Sigmoid colon (tissue), 7 donors: ENCODE data around the gene POFUT1. TPM values are rescaled to one million over a fixed set of nuclear protein-coding genes. Genes with fewer than 3 reads are reported as not detected.

Experiments used
- DNase-seq: peaks from one replicate; pipeline ENCODE4 v3.0.0-alpha.2; 2019
- H3K27ac ChIP-seq, 4 donors: fragments of 200-600 bp; sonication (generic); one replicate each; pipeline ENCODE4 v1.5.1; 2016 to 2019; ENCODE audit warnings: mild to moderate bottlenecking in 1 of 4
- H3K27me3 ChIP-seq, 3 donors: fragments of 200-600 bp; sonication (generic); one replicate each; pipeline ENCODE4 v1.5.1; 2019; ENCODE audit warnings: mild to moderate bottlenecking in 1 of 3
- H3K36me3 ChIP-seq, 4 donors: fragments of 200-600 bp; sonication (generic); one replicate each; pipeline ENCODE4 v1.5.1; 2016 to 2019
- H3K4me1 ChIP-seq, 4 donors: fragments of 200-600 bp; sonication (generic); one replicate each; pipeline ENCODE4 v1.5.1; 2017 to 2019
- H3K4me3 ChIP-seq, 4 donors: fragments of 200-600 bp; sonication (generic); one replicate each; pipeline ENCODE4 v1.5.1; 2017 to 2019; ENCODE audit warnings: mild to moderate bottlenecking in 2 of 4, moderate library complexity in 1 of 4
- H3K9me3 ChIP-seq, 4 donors: fragments of 200-600 bp in 3 of 4; sonication (generic) in 3 of 4; one replicate each; pipeline versions ENCODE4 v1.5.1 to v1.6.1; 2013 to 2019
- EP300 ChIP-seq, 4 donors: sonication (generic); formaldehyde crosslinking; IDR thresholded peaks; one replicate each; pipeline ENCODE4 v1.6.1; 2017; ENCODE audit warnings: antibody characterized with exemption in 4 of 4
- POLR2A ChIP-seq, 2 donors: fragments of 450-650 bp; IDR thresholded peaks; one replicate each; pipeline ENCODE4 v1.6.1; 2016; ENCODE audit warnings: antibody characterized with exemption in 2 of 2, mild to moderate bottlenecking in 2 of 2, moderate library complexity in 2 of 2
- POLR2AphosphoS5 ChIP-seq, 4 donors: sonication (generic); formaldehyde crosslinking; IDR thresholded peaks; one replicate each; pipeline ENCODE4 v1.6.1; 2017; ENCODE audit warnings: antibody characterized with exemption in 4 of 4
- WGBS, 2 donors: extraction: QIAGEN DNeasy Blood & Tissue Kit; methylation state at CpG; one replicate each; pipeline ENCODE4 v1.1.7; 2013; 5-methylcytosine and 5-hydroxymethylcytosine counted together
- intact Hi-C: fragments of 100-400 bp; cut with DNase I; formaldehyde crosslinking; loops from one replicate; pipeline ENCODE4 v1.15.1; 2023
- polyA plus RNA-seq, 3 donors: library from polyadenylated mRNA; stranded (reverse); fragments of 200-250 nt; gene quantifications; one replicate each; pipeline ENCODE4 v1.2.3, GENCODE V29; 2013
- total RNA-seq, 4 donors: library from RNA; depleted of rRNA; stranded (reverse); fragments of >200 nt; gene quantifications; one replicate each; pipeline ENCODE4 v1.1.0, GENCODE V29; 2016
- TF ChIP-seq, protein P1 (sequence below), 4 experiments: fragments of 450-650 bp in 3 of 4; fragments of 200-600 bp in 1 of 4; IDR thresholded peaks; one replicate each; pipeline ENCODE4 v1.5.1; 2016 to 2019; ENCODE audit warnings: antibody characterized with exemption in 4 of 4, mild to moderate bottlenecking in 3 of 4, moderate library complexity in 2 of 4
- donor health status: healthy with polysubstance abuse.
- donor health status: Bipolar disorder and iron deficiency.
- donor health status: healthy.

Gene POFUT1
- total RNA-seq (10 to 100 TPM; 23.5 to 31.6 (median 27.8) TPM), polyA plus RNA-seq (10 to 100 TPM in 2 of 3 donors, 1 to 10 TPM in 1; 7.2 to 25.3 (median 10.6) TPM)

DNA sequence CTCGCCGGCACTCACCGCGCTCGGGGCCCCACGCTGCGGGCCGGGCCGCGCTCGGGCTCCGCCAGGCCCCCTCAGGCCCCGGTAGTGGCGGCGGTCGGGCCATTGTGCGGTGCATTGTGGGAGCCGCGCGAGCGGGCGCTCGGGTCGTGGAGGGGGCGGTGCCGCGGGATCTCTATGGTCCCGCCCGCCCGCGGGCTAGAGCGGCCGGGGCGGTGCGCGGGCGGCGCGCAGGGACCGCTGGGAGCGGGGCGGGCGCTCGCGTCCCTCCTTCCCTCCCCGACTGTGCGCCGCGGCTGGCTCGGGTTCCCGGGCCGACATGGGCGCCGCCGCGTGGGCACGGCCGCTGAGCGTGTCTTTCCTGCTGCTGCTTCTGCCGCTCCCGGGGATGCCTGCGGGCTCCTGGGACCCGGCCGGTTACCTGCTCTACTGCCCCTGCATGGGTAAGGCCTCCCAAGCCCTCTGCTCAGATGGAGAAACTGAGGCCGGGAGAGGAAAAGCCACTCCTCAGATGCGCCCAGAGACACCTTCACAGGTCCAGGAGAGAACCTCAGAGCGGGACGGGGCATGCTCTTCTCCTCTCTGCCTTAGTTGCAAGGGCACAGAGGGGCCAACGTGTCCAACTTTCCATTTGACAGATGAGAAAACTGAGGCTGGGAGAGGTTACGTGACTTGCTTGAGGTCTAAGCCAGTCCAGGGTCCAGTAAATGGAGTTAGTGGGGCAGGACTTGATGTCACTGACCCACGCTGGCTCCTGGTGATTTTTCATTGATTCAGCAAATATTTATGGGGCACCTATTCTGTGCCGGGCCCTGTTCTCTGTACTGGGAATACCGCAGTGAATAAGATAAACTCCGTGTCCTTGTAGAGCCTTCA lies at the start of gene POFUT1, which contains the start of gene PLAGL2:
POFUT1 (plus strand) TSS at position 255 of the 873 bp plus-strand sequence; CDS start at position 317, 62 bp downstream.
PLAGL2 (minus strand) TSS at position 118 of the 873 bp plus-strand sequence. CDS start 5,565 bp downstream, outside the sequence.
- Histone ChIP-seq H3K36me3 (peaks cover 0 to 30% (median 0%) of the 10 kb centered on the region in 4 donors), H3K27me3 (no peaks in the 10 kb centered on the region), H3K4me1 (peaks cover 0 to 58% (median 54%) of the 10 kb centered on the region in 4 donors), H3K4me3 (peak within 1 kb of the TSS; percentile 70 to 100 (median 91)), H3K9me3 (no peaks in the 10 kb centered on the region), H3K27ac (peak within 1 kb of the TSS; percentile 75 to 93 (median 85))
- TF ChIP-seq, protein P1, sequence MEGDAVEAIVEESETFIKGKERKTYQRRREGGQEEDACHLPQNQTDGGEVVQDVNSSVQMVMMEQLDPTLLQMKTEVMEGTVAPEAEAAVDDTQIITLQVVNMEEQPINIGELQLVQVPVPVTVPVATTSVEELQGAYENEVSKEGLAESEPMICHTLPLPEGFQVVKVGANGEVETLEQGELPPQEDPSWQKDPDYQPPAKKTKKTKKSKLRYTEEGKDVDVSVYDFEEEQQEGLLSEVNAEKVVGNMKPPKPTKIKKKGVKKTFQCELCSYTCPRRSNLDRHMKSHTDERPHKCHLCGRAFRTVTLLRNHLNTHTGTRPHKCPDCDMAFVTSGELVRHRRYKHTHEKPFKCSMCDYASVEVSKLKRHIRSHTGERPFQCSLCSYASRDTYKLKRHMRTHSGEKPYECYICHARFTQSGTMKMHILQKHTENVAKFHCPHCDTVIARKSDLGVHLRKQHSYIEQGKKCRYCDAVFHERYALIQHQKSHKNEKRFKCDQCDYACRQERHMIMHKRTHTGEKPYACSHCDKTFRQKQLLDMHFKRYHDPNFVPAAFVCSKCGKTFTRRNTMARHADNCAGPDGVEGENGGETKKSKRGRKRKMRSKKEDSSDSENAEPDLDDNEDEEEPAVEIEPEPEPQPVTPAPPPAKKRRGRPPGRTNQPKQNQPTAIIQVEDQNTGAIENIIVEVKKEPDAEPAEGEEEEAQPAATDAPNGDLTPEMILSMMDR (IDR thresholded peaks at IDR 0.05) = no peak
- TF ChIP-seq POLR2AphosphoS5 (IDR thresholded peaks at IDR 0.05) = peak in 3 of 4 donors; percentile 61 to 64 (median 62)
- TF ChIP-seq POLR2A (IDR thresholded peaks at IDR 0.05) = peak in 1 of 2 donors; percentile 46
- DNase-seq = peak; percentile 91
- intact Hi-C loops = loop anchor here (2.0 to 10.0 kb wide), 4 partner anchors 69 to 277 kb away; partner anchors contain the start of genes KIF3B and TM9SF4
- WGBS, 2 donors = 1% methylated on average over 74 of the region's 74 CpGs

GRCh38 chr20:32158351-32158750 lies 49.3 kb upstream of the POFUT1 start:
- Histone ChIP-seq H3K27me3 (no peaks in the 10 kb centered on the region), H3K4me1 (peaks cover 0 to 13% (median 8%) of the 10 kb centered on the region in 4 donors), H3K4me3 (no peak overlapping the region), H3K27ac (no peak overlapping the region), H3K36me3 (peaks cover 12 to 84% (median 46%) of the 10 kb centered on the region in 4 donors), H3K9me3 (no peaks in the 10 kb centered on the region)
- intact Hi-C loops = no loop called here
- TF ChIP-seq, protein P1 (IDR thresholded peaks at IDR 0.05) = no peak
- TF ChIP-seq POLR2A (IDR thresholded peaks at IDR 0.05) = no peak
- peak; percentile 30 for DNase-seq
- 97 to 98% methylated on average over 11 of the region's 11 CpGs for WGBS, 2 donors

DNA sequence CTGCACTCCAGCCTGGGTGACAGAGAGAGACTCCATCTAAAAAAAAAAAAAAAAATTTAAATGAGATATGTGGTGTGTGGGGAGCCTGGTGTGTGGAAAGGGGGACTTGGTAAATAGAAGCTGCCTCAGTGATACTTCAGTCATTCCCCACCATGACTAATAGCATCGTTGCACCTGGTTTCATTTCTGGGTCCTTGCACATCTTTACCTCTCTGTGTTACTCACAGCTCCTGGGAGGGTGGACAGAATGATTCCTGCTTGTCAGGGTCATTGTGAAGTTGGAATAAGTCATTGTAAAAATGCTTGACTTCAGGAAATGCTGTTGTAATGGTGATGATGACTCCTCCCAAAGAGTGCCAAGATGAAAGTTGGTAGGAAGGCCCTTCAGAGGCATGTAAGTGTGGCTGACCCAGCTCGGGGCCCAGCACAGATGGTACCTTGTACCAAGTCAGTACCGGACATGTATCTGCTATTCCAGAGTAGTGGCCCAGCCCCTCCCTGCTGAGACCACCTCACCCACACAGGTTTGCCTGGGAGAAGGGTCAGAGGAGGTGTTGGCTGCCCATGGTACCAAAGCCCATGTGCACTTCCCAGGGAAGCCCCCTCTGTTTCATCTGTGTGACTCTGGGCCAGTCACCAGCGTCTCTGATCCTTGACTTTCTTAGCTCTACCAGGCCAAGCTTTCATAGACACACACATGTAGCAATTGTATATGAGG lies 48.6 kb upstream of the POFUT1 start:
- Histone ChIP-seq H3K27me3 (no peaks in the 10 kb centered on the region), H3K4me1 (peaks cover 0 to 13% (median 8%) of the 10 kb centered on the region in 4 donors), H3K9me3 (no peaks in the 10 kb centered on the region), H3K27ac (no peak overlapping the region), H3K36me3 (peaks cover 6 to 84% (median 43%) of the 10 kb centered on the region in 4 donors), H3K4me3 (no peak overlapping the region)
- TF ChIP-seq POLR2AphosphoS5 (IDR thresholded peaks at IDR 0.05) = no peak
- TF ChIP-seq, protein P1 (IDR thresholded peaks at IDR 0.05) = no peak
- no peak for TF ChIP-seq EP300 (IDR thresholded peaks at IDR 0.05)
- no peak for TF ChIP-seq POLR2A (IDR thresholded peaks at IDR 0.05)
- DNase-seq = peak; percentile 28
- intact Hi-C loops = no loop called here
- WGBS, 2 donors = 93 to 97% methylated on average over 4 of the region's 4 CpGs

- no peaks in the 10 kb centered on the region for H3K9me3 ChIP-seq
- peaks cover 0 to 8% (median 6%) of the 10 kb centered on the region in 4 donors for H3K4me1 ChIP-seq
- H3K27ac ChIP-seq = no peak overlapping the region
- H3K27me3 ChIP-seq = no peaks in the 10 kb centered on the region
- H3K36me3 ChIP-seq = peaks cover 5 to 86% (median 49%) of the 10 kb centered on the region in 4 donors
- no peak overlapping the region for H3K4me3 ChIP-seq
- DNase-seq = peak; percentile 52
- no peak for TF ChIP-seq EP300 (IDR thresholded peaks at IDR 0.05)
- intact Hi-C loops = no loop called here
- WGBS, 2 donors = 74 to 92% methylated on average over 5 of the region's 5 CpGs
Observed at GRCh38 chr20:32159766-32160221, 47.9 kb upstream of the POFUT1 start.
